HUES48 (cell line): Measurements from ENCODE around the gene FOXE1.
A peak's percentile ranks its signal among the peaks of the same experiment; 100 is the strongest.

Experiments used
- H3K27ac ChIP-seq: one replicate; pipeline ENCODE4 v1.7.0; 2013; ENCODE audit warnings: low read depth, low read length, inconsistent platforms
- H3K27me3 ChIP-seq: 2 replicates; pipeline ENCODE4 v1.6.1; 2013; ENCODE audit warnings: mild to moderate bottlenecking, low read length; ENCODE audit not compliant: control insufficient read depth, insufficient read depth
- H3K36me3 ChIP-seq: 2 replicates; pipeline ENCODE4 v1.6.1; 2013; ENCODE audit warnings: low read length; ENCODE audit not compliant: control insufficient read depth, insufficient read depth
- H3K4me1 ChIP-seq: 2 replicates; pipeline ENCODE4 v1.6.1; 2013; ENCODE audit warnings: mild to moderate bottlenecking, low read length; ENCODE audit not compliant: control insufficient read depth, insufficient read depth
- H3K4me3 ChIP-seq: 2 replicates; pipeline ENCODE4 v1.5.1; 2013; ENCODE audit warnings: mild to moderate bottlenecking, low read depth, low read length
- H3K9ac ChIP-seq: 2 replicates; pipeline ENCODE4 v1.6.1; 2013; ENCODE audit warnings: mild to moderate bottlenecking, low read depth, low read length, moderate library complexity
- H3K9me3 ChIP-seq: 2 replicates; pipeline ENCODE4 v1.6.1; 2013; ENCODE audit warnings: low read length; ENCODE audit not compliant: control insufficient read depth, insufficient read depth

FOXE1 gene

GRCh38 chr9:97848480-97849237, 4.4 kb upstream of the FOXE1 start:
- Histone ChIP-seq H3K9me3 (no peaks in the 10 kb centered on the region), H3K36me3 (no peaks in the 10 kb centered on the region), H3K27ac (no peak overlapping the region), H3K4me3 (peak overlapping the region; percentile 48), H3K9ac (no peak overlapping the region), H3K4me1 (peaks cover 18% of the 10 kb centered on the region), H3K27me3 (peaks cover 90% of the 10 kb centered on the region)

- peaks cover 100% of the 10 kb centered on the region for H3K27me3 ChIP-seq
Measured at GRCh38 chr9:97849980-97850379, 3.0 kb upstream of the FOXE1 start.

DNA sequence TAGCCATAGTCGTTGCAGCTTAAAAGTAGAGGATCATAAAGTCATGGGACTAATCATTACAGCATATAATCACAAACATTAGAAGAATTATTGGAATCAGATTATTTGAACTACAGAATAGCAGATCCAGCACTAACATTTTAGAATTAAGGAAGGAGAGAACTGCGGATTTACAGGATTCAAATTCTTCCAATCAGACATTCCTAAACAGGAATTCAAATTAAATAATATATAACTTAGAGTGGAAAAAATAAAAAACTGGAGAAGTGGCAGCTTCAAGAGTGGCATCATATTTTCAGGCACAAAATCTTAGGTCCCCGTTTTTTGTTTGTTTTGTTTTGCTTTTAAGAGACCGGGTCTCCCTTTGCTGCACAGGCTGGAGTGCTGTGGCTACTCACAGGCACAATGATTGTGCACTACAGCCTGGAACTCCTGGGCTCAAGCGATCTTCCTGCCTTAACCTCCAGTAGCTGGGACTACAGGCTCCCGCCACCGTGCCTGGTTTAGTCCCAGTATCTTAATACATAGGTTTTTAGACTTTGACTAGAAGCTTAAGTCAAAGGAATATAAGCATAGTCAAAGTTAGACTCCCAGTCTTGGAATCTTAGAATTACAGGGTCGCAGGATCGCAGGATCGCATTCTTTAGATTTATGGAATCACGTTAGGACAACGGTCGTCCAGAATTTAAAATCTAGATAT, 2.1 kb upstream of the FOXE1 start:
- peaks cover 27% of the 10 kb centered on the region for H3K4me1 ChIP-seq
- H3K27me3 ChIP-seq = peaks cover 100% of the 10 kb centered on the region
- no peak overlapping the region for H3K4me3 ChIP-seq

More at GRCh38 chr9:97849980-97850379, 3.0 kb upstream of the FOXE1 start:
- Histone ChIP-seq H3K9me3 (no peaks in the 10 kb centered on the region), H3K4me3 (no peak overlapping the region), H3K4me1 (peaks cover 20% of the 10 kb centered on the region), H3K27ac (no peak overlapping the region), H3K36me3 (no peaks in the 10 kb centered on the region), H3K9ac (no peak overlapping the region)

GRCh38 chr9:97851446-97851883, 1.6 kb upstream of the FOXE1 start:
- H3K27ac ChIP-seq = no peak overlapping the region
- H3K4me3 ChIP-seq = 0 out of 2 replicates have a peak overlapping the region, but pooled peaks have one; percentile 35
- H3K4me1 ChIP-seq = peaks cover 27% of the 10 kb centered on the region
- H3K36me3 ChIP-seq = no peaks in the 10 kb centered on the region
- H3K27me3 ChIP-seq = peaks cover 100% of the 10 kb centered on the region
- H3K9me3 ChIP-seq = no peaks in the 10 kb centered on the region
- H3K9ac ChIP-seq = no peak overlapping the region

More for the DNA sequence above, 2.1 kb upstream of the FOXE1 start:
- H3K9me3 ChIP-seq = no peaks in the 10 kb centered on the region
- H3K9ac ChIP-seq = no peak overlapping the region
- H3K36me3 ChIP-seq = no peaks in the 10 kb centered on the region
- no peak overlapping the region for H3K27ac ChIP-seq

GRCh38 chr9:97852001-97852398, 1.0 kb upstream of the FOXE1 start:
- no peaks in the 10 kb centered on the region for H3K36me3 ChIP-seq
- no peaks in the 10 kb centered on the region for H3K9me3 ChIP-seq
- H3K4me3 ChIP-seq = peak overlapping the region; percentile 54
- peaks cover 100% of the 10 kb centered on the region for H3K27me3 ChIP-seq
- H3K9ac ChIP-seq = no peak overlapping the region
- peaks cover 27% of the 10 kb centered on the region for H3K4me1 ChIP-seq
- H3K27ac ChIP-seq = no peak overlapping the region

- no peak overlapping the region for H3K9ac ChIP-seq
- H3K4me1 ChIP-seq = peaks cover 28% of the 10 kb centered on the region
- peak overlapping the region; percentile 54 for H3K4me3 ChIP-seq
- peaks cover 100% of the 10 kb centered on the region for H3K27me3 ChIP-seq
- H3K36me3 ChIP-seq = no peaks in the 10 kb centered on the region
- no peaks in the 10 kb centered on the region for H3K9me3 ChIP-seq
- no peak overlapping the region for H3K27ac ChIP-seq
Measured at GRCh38 chr9:97852399-97853055, 499 bp upstream of the FOXE1 start.

DNA sequence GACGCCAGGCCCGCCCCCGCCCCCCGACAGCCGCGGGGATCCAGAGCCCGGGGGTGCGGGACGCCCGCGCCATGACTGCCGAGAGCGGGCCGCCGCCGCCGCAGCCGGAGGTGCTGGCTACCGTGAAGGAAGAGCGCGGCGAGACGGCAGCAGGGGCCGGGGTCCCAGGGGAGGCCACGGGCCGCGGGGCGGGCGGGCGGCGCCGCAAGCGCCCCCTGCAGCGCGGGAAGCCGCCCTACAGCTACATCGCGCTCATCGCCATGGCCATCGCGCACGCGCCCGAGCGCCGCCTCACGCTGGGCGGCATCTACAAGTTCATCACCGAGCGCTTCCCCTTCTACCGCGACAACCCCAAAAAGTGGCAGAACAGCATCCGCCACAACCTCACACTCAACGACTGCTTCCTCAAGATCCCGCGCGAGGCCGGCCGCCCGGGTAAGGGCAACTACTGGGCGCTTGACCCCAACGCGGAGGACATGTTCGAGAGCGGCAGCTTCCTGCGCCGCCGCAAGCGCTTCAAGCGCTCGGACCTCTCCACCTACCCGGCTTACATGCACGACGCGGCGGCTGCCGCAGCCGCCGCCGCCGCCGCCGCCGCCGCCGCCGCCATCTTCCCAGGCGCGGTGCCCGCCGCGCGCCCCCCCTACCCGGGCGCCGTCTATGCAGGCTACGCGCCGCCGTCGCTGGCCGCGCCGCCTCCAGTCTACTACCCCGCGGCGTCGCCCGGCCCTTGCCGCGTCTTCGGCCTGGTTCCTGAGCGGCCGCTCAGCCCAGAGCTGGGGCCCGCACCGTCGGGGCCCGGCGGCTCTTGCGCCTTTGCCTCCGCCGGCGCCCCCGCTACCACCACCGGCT, 1.0 kb downstream of the FOXE1 start:
- no peaks in the 10 kb centered on the region for H3K36me3 ChIP-seq
- H3K27ac ChIP-seq = no peak overlapping the region
- peak overlapping the region; percentile 54 for H3K4me3 ChIP-seq
- peaks cover 100% of the 10 kb centered on the region for H3K27me3 ChIP-seq
- peaks cover 25% of the 10 kb centered on the region for H3K4me1 ChIP-seq
- no peak overlapping the region for H3K9ac ChIP-seq
- H3K9me3 ChIP-seq = no peaks in the 10 kb centered on the region

GRCh38 chr9:97854696-97855485, 1.9 kb downstream of the FOXE1 start:
- peaks cover 25% of the 10 kb centered on the region for H3K4me1 ChIP-seq
- H3K9me3 ChIP-seq = no peaks in the 10 kb centered on the region
- H3K9ac ChIP-seq = no peak overlapping the region
- H3K4me3 ChIP-seq = peak overlapping the region; percentile 54; the same call in 1 of the 2 replicates
- H3K27me3 ChIP-seq = peaks cover 100% of the 10 kb centered on the region
- H3K27ac ChIP-seq = no peak overlapping the region
- H3K36me3 ChIP-seq = no peaks in the 10 kb centered on the region

DNA sequence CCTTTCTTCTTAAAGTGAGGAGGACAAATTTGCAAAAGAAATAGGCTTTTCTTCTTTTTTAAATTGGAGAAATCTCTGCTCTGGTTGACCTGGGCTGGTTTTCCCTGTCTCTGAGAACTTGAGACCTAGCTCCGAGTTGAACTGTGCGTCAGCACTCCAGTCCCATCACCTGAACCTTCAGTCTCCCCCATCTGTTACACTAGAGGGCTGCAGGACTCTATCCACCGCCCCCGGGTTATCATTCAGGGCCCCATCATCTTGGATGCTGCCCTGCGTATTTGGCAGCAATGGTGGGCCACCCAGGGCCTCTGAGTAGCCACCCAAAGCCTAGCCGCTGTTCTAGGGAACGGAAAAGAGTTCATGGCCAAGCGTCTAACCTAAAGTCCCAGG, 2.5 kb downstream of the FOXE1 start:
- H3K27me3 ChIP-seq = peaks cover 100% of the 10 kb centered on the region
- H3K4me3 ChIP-seq = no peak overlapping the region
- no peak overlapping the region for H3K27ac ChIP-seq

DNA sequence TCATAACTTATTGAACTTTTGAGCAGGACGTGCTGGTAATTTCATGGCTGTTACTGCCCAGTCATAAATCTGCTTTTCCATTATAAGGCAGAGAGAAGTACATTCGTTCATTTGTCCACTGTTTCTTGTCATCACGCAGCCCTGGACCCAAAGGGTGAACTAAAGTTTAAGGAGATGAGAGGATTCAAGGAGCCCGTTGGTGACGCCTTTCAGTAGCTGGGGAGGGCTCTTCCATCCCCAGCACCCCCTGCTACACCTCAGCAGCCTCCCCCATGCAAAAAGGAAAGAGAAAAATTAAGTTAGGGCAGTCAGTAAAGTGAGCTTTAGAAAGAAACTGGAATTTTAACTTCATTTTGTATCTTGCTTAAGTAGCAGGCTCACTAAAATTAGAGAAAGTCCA, 2.9 kb downstream of the FOXE1 start:
- H3K9ac ChIP-seq = no peak overlapping the region
- no peaks in the 10 kb centered on the region for H3K36me3 ChIP-seq
- H3K27me3 ChIP-seq = peaks cover 100% of the 10 kb centered on the region
- no peak overlapping the region for H3K27ac ChIP-seq
- no peak overlapping the region for H3K4me3 ChIP-seq
- peaks cover 25% of the 10 kb centered on the region for H3K4me1 ChIP-seq
- H3K9me3 ChIP-seq = no peaks in the 10 kb centered on the region

More for the DNA sequence above, 2.5 kb downstream of the FOXE1 start:
- no peaks in the 10 kb centered on the region for H3K36me3 ChIP-seq
- H3K4me1 ChIP-seq = peaks cover 25% of the 10 kb centered on the region
- H3K9ac ChIP-seq = no peak overlapping the region
- no peaks in the 10 kb centered on the region for H3K9me3 ChIP-seq
